22Rv1 (cell line): ENCODE measurements around the gene RAC2.

Experiments used
- CTCF ChIP-seq: fragments of 450-650 bp; IDR thresholded peaks from 2 replicates; pipeline ENCODE4 v1.5.1; 2017; ENCODE audit warnings: mild to moderate bottlenecking
- ZFX ChIP-seq: fragments of 450-650 bp; IDR thresholded peaks from 2 replicates; pipeline ENCODE4 v1.6.1; 2017; ENCODE audit warnings: antibody characterized with exemption, borderline replicate concordance

- TF ChIP-seq CTCF (no peak), ZFX (no peak)
Observed at GRCh38 chr22:37179126-37179470, 65.0 kb downstream of the RAC2 start.
